ENCODE results near the gene CHST11. TPM values are rescaled to one million over a fixed set of nuclear protein-coding genes. Genes with fewer than 3 reads are reported as not detected.

CHST11 gene
- total and polyA plus RNA-seq, 9 of the 15 experiments (the other 6 are each of a cell fraction or from before 2014, with no cell fraction given), result 2.3 to 38.7 (median 15.0) TPM

- TF ChIP-seq, protein P1, sequence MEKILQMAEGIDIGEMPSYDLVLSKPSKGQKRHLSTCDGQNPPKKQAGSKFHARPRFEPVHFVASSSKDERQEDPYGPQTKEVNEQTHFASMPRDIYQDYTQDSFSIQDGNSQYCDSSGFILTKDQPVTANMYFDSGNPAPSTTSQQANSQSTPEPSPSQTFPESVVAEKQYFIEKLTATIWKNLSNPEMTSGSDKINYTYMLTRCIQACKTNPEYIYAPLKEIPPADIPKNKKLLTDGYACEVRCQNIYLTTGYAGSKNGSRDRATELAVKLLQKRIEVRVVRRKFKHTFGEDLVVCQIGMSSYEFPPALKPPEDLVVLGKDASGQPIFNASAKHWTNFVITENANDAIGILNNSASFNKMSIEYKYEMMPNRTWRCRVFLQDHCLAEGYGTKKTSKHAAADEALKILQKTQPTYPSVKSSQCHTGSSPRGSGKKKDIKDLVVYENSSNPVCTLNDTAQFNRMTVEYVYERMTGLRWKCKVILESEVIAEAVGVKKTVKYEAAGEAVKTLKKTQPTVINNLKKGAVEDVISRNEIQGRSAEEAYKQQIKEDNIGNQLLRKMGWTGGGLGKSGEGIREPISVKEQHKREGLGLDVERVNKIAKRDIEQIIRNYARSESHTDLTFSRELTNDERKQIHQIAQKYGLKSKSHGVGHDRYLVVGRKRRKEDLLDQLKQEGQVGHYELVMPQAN (IDR thresholded peaks at IDR 0.05; ENCODE audit: borderline replicate concordance), result no peak
- TF ChIP-seq, protein P2, sequence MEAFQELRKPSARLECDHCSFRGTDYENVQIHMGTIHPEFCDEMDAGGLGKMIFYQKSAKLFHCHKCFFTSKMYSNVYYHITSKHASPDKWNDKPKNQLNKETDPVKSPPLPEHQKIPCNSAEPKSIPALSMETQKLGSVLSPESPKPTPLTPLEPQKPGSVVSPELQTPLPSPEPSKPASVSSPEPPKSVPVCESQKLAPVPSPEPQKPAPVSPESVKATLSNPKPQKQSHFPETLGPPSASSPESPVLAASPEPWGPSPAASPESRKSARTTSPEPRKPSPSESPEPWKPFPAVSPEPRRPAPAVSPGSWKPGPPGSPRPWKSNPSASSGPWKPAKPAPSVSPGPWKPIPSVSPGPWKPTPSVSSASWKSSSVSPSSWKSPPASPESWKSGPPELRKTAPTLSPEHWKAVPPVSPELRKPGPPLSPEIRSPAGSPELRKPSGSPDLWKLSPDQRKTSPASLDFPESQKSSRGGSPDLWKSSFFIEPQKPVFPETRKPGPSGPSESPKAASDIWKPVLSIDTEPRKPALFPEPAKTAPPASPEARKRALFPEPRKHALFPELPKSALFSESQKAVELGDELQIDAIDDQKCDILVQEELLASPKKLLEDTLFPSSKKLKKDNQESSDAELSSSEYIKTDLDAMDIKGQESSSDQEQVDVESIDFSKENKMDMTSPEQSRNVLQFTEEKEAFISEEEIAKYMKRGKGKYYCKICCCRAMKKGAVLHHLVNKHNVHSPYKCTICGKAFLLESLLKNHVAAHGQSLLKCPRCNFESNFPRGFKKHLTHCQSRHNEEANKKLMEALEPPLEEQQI (IDR thresholded peaks at IDR 0.05), result no peak
- TF ChIP-seq JUNB (CRISPR knock-in tag; conservative IDR thresholded peaks at IDR 0.05) (no peak), ZNF668 (CRISPR knock-in tag; IDR thresholded peaks at IDR 0.05) (no peak), HDAC3 (IDR thresholded peaks at IDR 0.05; ENCODE audit: borderline replicate concordance, partially characterized antibody) (no peak), NFRKB (IDR thresholded peaks at IDR 0.05; ENCODE audit: low read depth) (no peak), UBTF (IDR thresholded peaks at IDR 0.05; ENCODE audit: borderline replicate concordance in 1 of 2, low read depth in 2 of 2, low read length in 2 of 2) (no peak), NCOA6 (IDR thresholded peaks at IDR 0.05) (no peak), PRMT5 (CRISPR knock-in tag; IDR thresholded peaks at IDR 0.05) (no peak), POLR2AphosphoS5 (IDR thresholded peaks at IDR 0.05; ENCODE audit: control insufficient read depth, insufficient read depth, low read depth, low read length) (no peak), ZNF175 (CRISPR knock-in tag; IDR thresholded peaks at IDR 0.05; ENCODE audit: low read depth) (no peak), HLTF (IDR thresholded peaks at IDR 0.05) (no peak), PHF20 (IDR thresholded peaks at IDR 0.05; ENCODE audit: partially characterized antibody) (no peak)
- TF ChIP-seq, protein P3, sequence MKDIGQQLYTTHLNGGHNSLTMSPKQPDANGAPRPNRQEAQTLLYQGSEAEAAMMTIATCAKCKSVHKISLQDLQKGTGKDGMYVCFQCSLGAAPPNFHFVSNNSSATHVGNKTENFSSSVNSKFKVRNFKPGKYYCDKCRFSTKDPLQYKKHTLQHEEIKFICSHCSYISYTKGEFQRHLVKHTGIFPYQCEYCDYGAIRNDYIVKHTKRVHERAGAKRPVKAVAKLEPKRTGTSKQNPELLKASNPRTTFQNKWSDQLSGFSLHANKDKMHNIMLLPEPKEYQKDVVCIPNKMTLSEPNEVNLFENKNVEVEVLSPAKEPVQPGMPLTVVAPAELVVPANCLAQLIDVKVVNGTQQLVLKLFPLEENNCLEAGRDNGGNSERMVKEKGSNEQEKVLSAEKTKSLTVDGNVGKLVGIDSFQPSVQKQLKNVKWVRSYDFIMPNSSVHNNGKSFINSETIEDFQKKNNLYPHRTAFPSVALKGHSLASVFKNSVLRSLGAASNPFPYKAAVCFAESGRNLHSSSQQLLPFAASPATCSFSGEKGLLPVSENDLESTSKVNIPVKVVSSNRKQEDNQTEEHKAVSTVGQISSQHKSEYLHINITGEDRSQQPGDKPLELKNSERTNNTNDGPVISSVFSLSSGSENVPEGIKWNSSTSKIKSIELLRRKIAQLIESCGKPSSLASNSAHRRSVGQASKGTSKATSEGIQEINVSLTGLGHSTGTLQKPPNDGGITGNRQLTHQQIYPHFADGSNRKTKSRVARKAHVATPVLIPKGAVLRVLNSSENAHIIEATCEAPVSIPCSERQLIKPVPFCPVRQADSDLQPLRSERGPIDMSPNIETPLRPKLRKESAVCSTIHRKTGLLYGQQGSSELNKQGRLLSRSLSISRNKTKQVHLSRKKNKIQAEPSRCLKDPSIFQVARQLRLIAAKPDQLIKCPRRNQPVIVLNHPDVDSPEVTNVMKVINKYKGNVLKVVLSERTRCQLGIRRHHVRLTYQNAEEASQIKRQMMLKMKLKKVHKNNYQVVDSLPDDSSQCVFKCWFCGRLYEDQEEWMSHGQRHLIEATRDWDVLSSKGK (CRISPR knock-in tag; IDR thresholded peaks at IDR 0.05), result no peak
- TF ChIP-seq, protein P4, sequence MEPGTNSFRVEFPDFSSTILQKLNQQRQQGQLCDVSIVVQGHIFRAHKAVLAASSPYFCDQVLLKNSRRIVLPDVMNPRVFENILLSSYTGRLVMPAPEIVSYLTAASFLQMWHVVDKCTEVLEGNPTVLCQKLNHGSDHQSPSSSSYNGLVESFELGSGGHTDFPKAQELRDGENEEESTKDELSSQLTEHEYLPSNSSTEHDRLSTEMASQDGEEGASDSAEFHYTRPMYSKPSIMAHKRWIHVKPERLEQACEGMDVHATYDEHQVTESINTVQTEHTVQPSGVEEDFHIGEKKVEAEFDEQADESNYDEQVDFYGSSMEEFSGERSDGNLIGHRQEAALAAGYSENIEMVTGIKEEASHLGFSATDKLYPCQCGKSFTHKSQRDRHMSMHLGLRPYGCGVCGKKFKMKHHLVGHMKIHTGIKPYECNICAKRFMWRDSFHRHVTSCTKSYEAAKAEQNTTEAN (CRISPR knock-in tag; IDR thresholded peaks at IDR 0.05), result no peak
Observed at GRCh38 chr12:104480012-104480411, 23.3 kb downstream of the CHST11 start (continued).
